ENCODE data around the gene RADIL. TPM values are rescaled to one million over a fixed set of nuclear protein-coding genes. Genes with fewer than 3 reads are reported as not detected.

RADIL gene
- total and polyA plus RNA-seq, 9 of the 15 experiments (the other 6 are each of a cell fraction or from before 2014, with no cell fraction given) = 0.06 to 8.1 (median 1.9) TPM; not detected in 1

DNA sequence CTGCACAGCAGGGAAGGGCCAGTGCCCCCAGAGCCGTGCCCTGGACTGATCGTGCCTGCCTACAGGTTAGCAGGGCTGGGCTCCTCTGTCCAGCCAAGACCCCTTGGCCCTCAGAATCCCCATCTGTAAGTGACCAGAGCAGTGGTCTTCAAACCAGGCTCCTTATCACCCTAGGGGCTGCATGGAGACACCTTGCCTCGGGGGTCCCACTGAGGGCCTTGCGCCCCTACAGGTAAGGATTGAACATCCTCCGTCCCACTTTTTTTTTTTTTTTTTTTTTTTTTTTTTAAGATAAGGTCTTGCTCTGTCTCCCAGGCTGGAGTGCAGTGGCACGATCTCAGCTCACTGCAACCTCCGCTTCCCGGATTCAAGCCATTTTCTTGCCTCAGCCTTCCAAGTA, 32.6 kb upstream of the RADIL start:
- DNase-seq (ENCODE audit: extremely low read depth in 1 of 4, low spot score in 3 of 4) = no peak
- Histone ChIP-seq H3K4me3 (no peak overlapping the region), H3K9me1 (ENCODE audit: control insufficient read depth, insufficient read depth, low read length) (no peaks in the 10 kb centered on the region), H2AFZ (ENCODE audit: low read depth, low read length) (no peak overlapping the region), H3K9me3 (replicated peaks; ENCODE audit: control insufficient read depth, insufficient read depth, low read depth, low read length) (peaks cover 4% of the 10 kb centered on the region; the same call in 1 of the 2 replicates), H3K27ac (ENCODE audit: extremely low read depth, low read depth, low read length) (no peak overlapping the region), H3K79me2 (ENCODE audit: control insufficient read depth, insufficient read depth, low read length) (no peaks in the 10 kb centered on the region), H3K4me2 (ENCODE audit: insufficient read depth, low read length) (no peak overlapping the region), H3K4me1 (replicated peaks in 1 of 2; ENCODE audit: control insufficient read depth in 2 of 2, insufficient read depth in 2 of 2, low read length in 2 of 2) (peaks cover 0 to 4% of the 10 kb centered on the region in 2 experiments; a peak in 1 of 5 replicates), H3K9ac (ENCODE audit: insufficient read depth in 1 of 2, low read depth in 2 of 2, low read length in 2 of 2) (peak overlapping the region in 1 of 2 experiments; percentile 17; a peak in 1 of 4 replicates), H3K36me3 (ENCODE audit: control insufficient read depth, insufficient read depth, low read length) (no peaks in the 10 kb centered on the region), H4K20me1 (replicated peaks; ENCODE audit: control insufficient read depth, insufficient read depth, low read length) (no peaks in the 10 kb centered on the region), H3K27me3 (ENCODE audit: control insufficient read depth in 2 of 2, insufficient read depth in 2 of 2, low read length in 2 of 2) (peaks cover 12 to 40% of the 10 kb centered on the region in 2 experiments; a peak in 3 of 5 replicates)
- intact Hi-C loops (cut with micrococcal nuclease) = no loop called here
- ChIA-PET POLR2A (no interaction called here), CTCF (ENCODE audit: low intra/inter-chr PET ratio) (no interaction called here)
- 7% methylated on average over 6 of the region's 8 CpGs for WGBS (ENCODE audit: insufficient coverage, low coverage, missing lambda C conversion rate)
- no peak; the same call in 2 of the 3 replicates for ATAC-seq
- TF ChIP-seq RNF2 (IDR thresholded peaks at IDR 0.05) (no peak), ZNF77 (CRISPR knock-in tag; IDR thresholded peaks at IDR 0.05) (no peak), RBM39 (optimal IDR thresholded peaks at IDR 0.05; ENCODE audit: low read depth, low read length) (no peak), PTBP1 (IDR thresholded peaks at IDR 0.05; ENCODE audit: low read depth, low read length) (no peak), ZNF384 (IDR thresholded peaks at IDR 0.05; ENCODE audit: low read depth, low read length) (0 out of 2 replicates have a peak, but pooled peaks have one; percentile 26)
- TF ChIP-seq, protein P1, sequence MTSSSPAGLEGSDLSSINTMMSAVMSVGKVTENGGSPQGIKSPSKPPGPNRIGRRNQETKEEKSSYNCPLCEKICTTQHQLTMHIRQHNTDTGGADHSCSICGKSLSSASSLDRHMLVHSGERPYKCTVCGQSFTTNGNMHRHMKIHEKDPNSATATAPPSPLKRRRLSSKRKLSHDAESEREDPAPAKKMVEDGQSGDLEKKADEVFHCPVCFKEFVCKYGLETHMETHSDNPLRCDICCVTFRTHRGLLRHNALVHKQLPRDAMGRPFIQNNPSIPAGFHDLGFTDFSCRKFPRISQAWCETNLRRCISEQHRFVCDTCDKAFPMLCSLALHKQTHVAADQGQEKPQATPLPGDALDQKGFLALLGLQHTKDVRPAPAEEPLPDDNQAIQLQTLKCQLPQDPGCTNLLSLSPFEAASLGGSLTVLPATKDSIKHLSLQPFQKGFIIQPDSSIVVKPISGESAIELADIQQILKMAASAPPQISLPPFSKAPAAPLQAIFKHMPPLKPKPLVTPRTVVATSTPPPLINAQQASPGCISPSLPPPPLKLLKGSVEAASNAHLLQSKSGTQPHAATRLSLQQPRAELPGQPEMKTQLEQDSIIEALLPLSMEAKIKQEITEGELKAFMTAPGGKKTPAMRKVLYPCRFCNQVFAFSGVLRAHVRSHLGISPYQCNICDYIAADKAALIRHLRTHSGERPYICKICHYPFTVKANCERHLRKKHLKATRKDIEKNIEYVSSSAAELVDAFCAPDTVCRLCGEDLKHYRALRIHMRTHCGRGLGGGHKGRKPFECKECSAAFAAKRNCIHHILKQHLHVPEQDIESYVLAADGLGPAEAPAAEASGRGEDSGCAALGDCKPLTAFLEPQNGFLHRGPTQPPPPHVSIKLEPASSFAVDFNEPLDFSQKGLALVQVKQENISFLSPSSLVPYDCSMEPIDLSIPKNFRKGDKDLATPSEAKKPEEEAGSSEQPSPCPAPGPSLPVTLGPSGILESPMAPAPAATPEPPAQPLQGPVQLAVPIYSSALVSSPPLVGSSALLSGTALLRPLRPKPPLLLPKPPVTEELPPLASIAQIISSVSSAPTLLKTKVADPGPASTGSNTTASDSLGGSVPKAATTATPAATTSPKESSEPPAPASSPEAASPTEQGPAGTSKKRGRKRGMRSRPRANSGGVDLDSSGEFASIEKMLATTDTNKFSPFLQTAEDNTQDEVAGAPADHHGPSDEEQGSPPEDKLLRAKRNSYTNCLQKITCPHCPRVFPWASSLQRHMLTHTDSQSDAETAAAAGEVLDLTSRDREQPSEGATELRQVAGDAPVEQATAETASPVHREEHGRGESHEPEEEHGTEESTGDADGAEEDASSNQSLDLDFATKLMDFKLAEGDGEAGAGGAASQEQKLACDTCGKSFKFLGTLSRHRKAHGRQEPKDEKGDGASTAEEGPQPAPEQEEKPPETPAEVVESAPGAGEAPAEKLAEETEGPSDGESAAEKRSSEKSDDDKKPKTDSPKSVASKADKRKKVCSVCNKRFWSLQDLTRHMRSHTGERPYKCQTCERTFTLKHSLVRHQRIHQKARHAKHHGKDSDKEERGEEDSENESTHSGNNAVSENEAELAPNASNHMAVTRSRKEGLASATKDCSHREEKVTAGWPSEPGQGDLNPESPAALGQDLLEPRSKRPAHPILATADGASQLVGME (CRISPR knock-in tag; IDR thresholded peaks at IDR 0.05) = no peak
- TF ChIP-seq, protein P2, sequence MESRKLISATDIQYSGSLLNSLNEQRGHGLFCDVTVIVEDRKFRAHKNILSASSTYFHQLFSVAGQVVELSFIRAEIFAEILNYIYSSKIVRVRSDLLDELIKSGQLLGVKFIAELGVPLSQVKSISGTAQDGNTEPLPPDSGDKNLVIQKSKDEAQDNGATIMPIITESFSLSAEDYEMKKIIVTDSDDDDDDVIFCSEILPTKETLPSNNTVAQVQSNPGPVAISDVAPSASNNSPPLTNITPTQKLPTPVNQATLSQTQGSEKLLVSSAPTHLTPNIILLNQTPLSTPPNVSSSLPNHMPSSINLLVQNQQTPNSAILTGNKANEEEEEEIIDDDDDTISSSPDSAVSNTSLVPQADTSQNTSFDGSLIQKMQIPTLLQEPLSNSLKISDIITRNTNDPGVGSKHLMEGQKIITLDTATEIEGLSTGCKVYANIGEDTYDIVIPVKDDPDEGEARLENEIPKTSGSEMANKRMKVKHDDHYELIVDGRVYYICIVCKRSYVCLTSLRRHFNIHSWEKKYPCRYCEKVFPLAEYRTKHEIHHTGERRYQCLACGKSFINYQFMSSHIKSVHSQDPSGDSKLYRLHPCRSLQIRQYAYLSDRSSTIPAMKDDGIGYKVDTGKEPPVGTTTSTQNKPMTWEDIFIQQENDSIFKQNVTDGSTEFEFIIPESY (CRISPR knock-in tag; IDR thresholded peaks at IDR 0.05) = no peak
- TF ChIP-seq, protein P3, sequence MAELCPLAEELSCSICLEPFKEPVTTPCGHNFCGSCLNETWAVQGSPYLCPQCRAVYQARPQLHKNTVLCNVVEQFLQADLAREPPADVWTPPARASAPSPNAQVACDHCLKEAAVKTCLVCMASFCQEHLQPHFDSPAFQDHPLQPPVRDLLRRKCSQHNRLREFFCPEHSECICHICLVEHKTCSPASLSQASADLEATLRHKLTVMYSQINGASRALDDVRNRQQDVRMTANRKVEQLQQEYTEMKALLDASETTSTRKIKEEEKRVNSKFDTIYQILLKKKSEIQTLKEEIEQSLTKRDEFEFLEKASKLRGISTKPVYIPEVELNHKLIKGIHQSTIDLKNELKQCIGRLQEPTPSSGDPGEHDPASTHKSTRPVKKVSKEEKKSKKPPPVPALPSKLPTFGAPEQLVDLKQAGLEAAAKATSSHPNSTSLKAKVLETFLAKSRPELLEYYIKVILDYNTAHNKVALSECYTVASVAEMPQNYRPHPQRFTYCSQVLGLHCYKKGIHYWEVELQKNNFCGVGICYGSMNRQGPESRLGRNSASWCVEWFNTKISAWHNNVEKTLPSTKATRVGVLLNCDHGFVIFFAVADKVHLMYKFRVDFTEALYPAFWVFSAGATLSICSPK (IDR thresholded peaks at IDR 0.05; ENCODE audit: borderline replicate concordance) = no peak
- in situ Hi-C loops (cut with MboI) = no loop called here
- BruUV-seq (replicated peaks) = no TSS peak
- FAIRE-seq = no peak
